ENCODE measurements around the gene BRD3OS. TPM values are rescaled to one million over a fixed set of nuclear protein-coding genes. Genes with fewer than 3 reads are reported as not detected.
A peak's percentile ranks its signal among the peaks of the same experiment; 100 is the strongest.

The BRD3OS gene
- total RNA-seq, 1 experiment from 2014 or later = 16.2 TPM

GRCh38 chr9:134065612-134066419 is 40.5 kb downstream of the BRD3OS start:
- Mint-ChIP-seq H3K9me3 (peaks cover 3% of the 10 kb centered on the region), H3K4me1 (peaks cover 34% of the 10 kb centered on the region), H3K4me3 (peak overlapping the region; percentile 85), H3K36me3 (no peaks in the 10 kb centered on the region), H3K27ac (peak overlapping the region; percentile 76), H3K27me3 (ENCODE audit: low read depth) (peaks cover 21% of the 10 kb centered on the region)
- ATAC-seq (no peak), DNase-seq (ENCODE audit: low spot score) (no peak)
- TF ChIP-seq ATF2 (CRISPR knock-in tag; IDR thresholded peaks at IDR 0.05; ENCODE audit: borderline replicate concordance, low read depth) = no peak
- TF ChIP-seq NFE2L1 (CRISPR knock-in tag; IDR thresholded peaks at IDR 0.05) = no peak
- no peak for TF ChIP-seq MLX (CRISPR knock-in tag; IDR thresholded peaks at IDR 0.05)
- no peak for TF ChIP-seq FOXK1 (CRISPR knock-in tag; IDR thresholded peaks at IDR 0.05)
- no peak for TF ChIP-seq JAZF1 (CRISPR knock-in tag; IDR thresholded peaks at IDR 0.05)
- POLR2A ChIA-PET = interaction anchor here (1.4 to 1.5 kb wide), 2 partner anchors 40 to 70 kb away, joined by 3 to 4 read pairs; partner anchors contain the start of genes BRD3OS and WDR5
- CTCF ChIA-PET = interaction anchor here (1.0 to 1.4 kb wide), 2 partner anchors 65 to 98 kb away, joined by 3 read pairs; no protein-coding TSS in a partner anchor

GRCh38 chr9:134066526-134066912 is 41.2 kb downstream of the BRD3OS start:
- Mint-ChIP-seq H3K4me3 (peak overlapping the region; percentile 85), H3K27me3 (ENCODE audit: low read depth) (peaks cover 27% of the 10 kb centered on the region), H3K4me1 (peaks cover 34% of the 10 kb centered on the region), H3K36me3 (no peaks in the 10 kb centered on the region), H3K27ac (peak overlapping the region; percentile 76), H3K9me3 (peaks cover 8% of the 10 kb centered on the region)
- DNase-seq (ENCODE audit: low spot score) = no peak
- ChIA-PET CTCF (interaction anchor here (1.4 kb wide), 1 partner anchor 97 kb away, joined by 3 read pairs; no protein-coding TSS in a partner anchor), POLR2A (interaction anchor here (1.4 to 1.5 kb wide), 2 partner anchors 41 to 69 kb away, joined by 3 to 4 read pairs; partner anchors contain the start of genes BRD3OS and WDR5)
- no peak for ATAC-seq
- TF ChIP-seq TEAD4 (CRISPR knock-in tag; IDR thresholded peaks at IDR 0.05) (no peak), AFF4 (CRISPR knock-in tag; IDR thresholded peaks at IDR 0.05; ENCODE audit: borderline replicate concordance) (no peak), ARID4B (CRISPR knock-in tag; IDR thresholded peaks at IDR 0.05; ENCODE audit: borderline replicate concordance) (no peak), TEAD1 (CRISPR knock-in tag; IDR thresholded peaks at IDR 0.05) (no peak), AR (CRISPR knock-in tag; IDR thresholded peaks at IDR 0.05) (no peak), PRRX2 (CRISPR knock-in tag; IDR thresholded peaks at IDR 0.05) (no peak), TP53 (CRISPR knock-in tag; IDR thresholded peaks at IDR 0.05) (no peak), ATF2 (CRISPR knock-in tag; IDR thresholded peaks at IDR 0.05; ENCODE audit: borderline replicate concordance, low read depth) (no peak)
- TF ChIP-seq, protein P1, sequence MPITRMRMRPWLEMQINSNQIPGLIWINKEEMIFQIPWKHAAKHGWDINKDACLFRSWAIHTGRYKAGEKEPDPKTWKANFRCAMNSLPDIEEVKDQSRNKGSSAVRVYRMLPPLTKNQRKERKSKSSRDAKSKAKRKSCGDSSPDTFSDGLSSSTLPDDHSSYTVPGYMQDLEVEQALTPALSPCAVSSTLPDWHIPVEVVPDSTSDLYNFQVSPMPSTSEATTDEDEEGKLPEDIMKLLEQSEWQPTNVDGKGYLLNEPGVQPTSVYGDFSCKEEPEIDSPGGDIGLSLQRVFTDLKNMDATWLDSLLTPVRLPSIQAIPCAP (CRISPR knock-in tag; IDR thresholded peaks at IDR 0.05) = no peak

Data from WTC11 (cell line).